Skeletal muscle satellite cell (primary cell): ENCODE results near the gene AP1S1. TPM values are rescaled to one million over a fixed set of nuclear protein-coding genes. Genes with fewer than 3 reads are reported as not detected.
"Not testable (repeated sequence)": the region's sequence is repeated elsewhere in the genome, so short reads cannot be mapped to it uniquely, and the experiment has no call there.

Experiments
- H3K27me3 ChIP-seq: 2 replicates; pipeline ENCODE4 v1.7.0; 2013; ENCODE audit warnings: low read length; ENCODE audit not compliant: control insufficient read depth, insufficient read depth
- H3K36me3 ChIP-seq: 2 replicates; pipeline ENCODE4 v1.7.0; 2013; ENCODE audit warnings: mild to moderate bottlenecking, control low read depth, low read length; ENCODE audit not compliant: insufficient read depth
- H3K4me1 ChIP-seq: 2 replicates; pipeline ENCODE4 v1.7.0; 2013; ENCODE audit warnings: low read length; ENCODE audit not compliant: control insufficient read depth, insufficient read depth
- H3K4me2 ChIP-seq: 2 replicates; pipeline ENCODE4 v1.7.0; 2013; ENCODE audit warnings: mild to moderate bottlenecking, low read length
- H3K4me3 ChIP-seq: 2 replicates; pipeline ENCODE4 v1.7.0; 2013; ENCODE audit warnings: low read length
- H3K9ac ChIP-seq: 2 replicates; pipeline ENCODE4 v1.7.0; 2013; ENCODE audit warnings: mild to moderate bottlenecking, low read depth, low read length, moderate library complexity
- H3K9me3 ChIP-seq: replicated peaks from 2 replicates; pipeline ENCODE4 v1.7.0; 2013; ENCODE audit warnings: mild to moderate bottlenecking, control low read depth, low read length
- total RNA-seq: library from RNA; depleted of rRNA; stranded (reverse); fragments of >200 nt; gene quantifications from 2 replicates; pipeline ENCODE4 v1.2.3, GENCODE V29; 2012; rRNA removed

Gene AP1S1
- total RNA-seq, result 160 and 168 TPM in 2 replicates

DNA sequence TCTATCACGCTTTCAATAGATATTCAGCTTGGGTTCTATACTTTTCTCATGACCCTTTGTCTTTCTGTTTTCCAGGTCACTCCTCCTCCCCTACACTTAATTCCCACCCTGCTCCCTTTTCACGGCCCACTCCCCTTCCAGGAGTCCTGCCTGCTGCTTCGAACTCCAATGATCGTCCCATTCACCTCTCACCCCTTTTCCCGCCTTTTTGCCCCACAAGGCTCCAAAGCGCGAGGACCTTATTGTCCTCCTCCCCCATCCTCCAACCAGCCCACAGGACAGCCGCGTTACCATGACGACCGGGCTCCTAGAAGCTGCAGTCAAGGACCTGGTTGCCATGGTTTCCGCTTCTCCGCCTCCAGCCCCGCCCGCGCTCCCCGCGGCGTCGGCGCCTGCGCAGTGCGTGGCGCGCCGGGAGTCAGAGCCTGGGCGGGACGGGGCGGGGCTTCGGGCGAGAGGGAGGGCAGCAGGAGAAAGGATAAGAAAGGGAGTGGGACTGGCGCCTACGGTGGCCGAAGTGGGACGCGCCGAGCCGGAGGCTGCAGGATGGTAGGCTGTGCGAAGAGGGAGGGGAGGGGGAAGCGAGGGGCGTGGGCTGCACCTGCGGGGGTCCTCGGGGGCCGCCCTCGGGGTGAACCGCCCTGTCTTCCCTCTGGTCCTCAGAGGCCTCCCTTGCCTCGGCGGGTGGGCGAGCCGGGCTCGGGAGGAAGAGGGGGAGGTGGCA, at the start of gene AP1S1:
Gene AP1S1 (plus strand): TSS at position 508 of the 724 bp plus-strand sequence. CDS start 39 bp downstream, at position 547.
- H3K9me3 ChIP-seq, result no peaks in the 10 kb centered on the region
- no peaks in the 10 kb centered on the region for H3K27me3 ChIP-seq
- H3K4me2 ChIP-seq, result peak within 1 kb of the TSS; percentile 96
- H3K4me1 ChIP-seq, result peaks cover 11% of the 10 kb centered on the region
- H3K4me3 ChIP-seq, result peak within 1 kb of the TSS; percentile 90
- peaks cover 30% of the 10 kb centered on the region for H3K36me3 ChIP-seq
- peak within 1 kb of the TSS; percentile 93 for H3K9ac ChIP-seq

DNA sequence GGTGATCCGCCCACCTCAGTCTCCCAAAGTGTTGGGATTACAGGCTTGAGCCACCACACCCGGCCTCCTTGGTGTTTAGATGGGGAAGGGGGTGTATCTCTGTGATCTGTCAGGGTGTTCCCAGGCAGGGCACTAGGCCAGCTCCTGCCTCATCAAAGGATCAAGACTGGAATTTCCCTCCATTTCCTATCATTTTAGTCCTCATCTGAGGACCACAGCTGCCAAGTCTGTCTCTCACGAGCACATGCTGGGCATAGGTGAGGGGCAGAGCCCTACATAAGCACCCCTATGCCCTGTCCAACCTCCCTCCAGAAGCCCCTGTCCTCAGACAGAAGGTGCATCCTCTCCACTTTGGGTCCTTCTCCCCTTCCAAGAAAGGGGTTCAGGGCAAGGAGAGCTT, 49.5 kb upstream of the AP1S1 start:
- Histone ChIP-seq H3K9me3 (no peaks in the 10 kb centered on the region), H3K9ac (no peak overlapping the region), H3K27me3 (no peaks in the 10 kb centered on the region), H3K4me1 (peaks cover 70% of the 10 kb centered on the region), H3K4me2 (no peak overlapping the region), H3K4me3 (no peak overlapping the region), H3K36me3 (no peaks in the 10 kb centered on the region)

DNA sequence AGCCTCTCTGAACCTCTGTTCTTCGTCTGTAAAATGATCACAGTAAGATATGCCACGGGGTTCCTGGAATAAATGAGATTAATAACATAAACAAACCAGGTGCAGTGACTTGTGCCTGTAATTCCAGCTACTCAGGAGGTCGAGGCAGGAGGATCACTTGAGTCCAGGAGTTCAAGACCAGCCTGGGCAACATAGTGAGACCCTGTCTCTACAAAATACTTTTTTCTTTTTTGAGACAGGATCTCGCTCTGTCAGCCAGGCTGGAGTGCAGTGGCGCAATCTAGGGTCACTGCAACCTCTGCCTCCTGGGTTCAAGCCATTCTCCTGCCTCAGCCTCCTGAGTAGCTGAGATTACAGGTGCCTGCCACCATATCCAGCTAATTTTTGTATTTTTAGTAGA, 49.0 kb upstream of the AP1S1 start:
- H3K4me1 ChIP-seq, result peaks cover 68% of the 10 kb centered on the region
- not testable (repeated sequence) for H3K36me3 ChIP-seq, H3K9me3 ChIP-seq, H3K4me2 ChIP-seq, H3K4me3 ChIP-seq, H3K27me3 ChIP-seq, H3K9ac ChIP-seq

DNA sequence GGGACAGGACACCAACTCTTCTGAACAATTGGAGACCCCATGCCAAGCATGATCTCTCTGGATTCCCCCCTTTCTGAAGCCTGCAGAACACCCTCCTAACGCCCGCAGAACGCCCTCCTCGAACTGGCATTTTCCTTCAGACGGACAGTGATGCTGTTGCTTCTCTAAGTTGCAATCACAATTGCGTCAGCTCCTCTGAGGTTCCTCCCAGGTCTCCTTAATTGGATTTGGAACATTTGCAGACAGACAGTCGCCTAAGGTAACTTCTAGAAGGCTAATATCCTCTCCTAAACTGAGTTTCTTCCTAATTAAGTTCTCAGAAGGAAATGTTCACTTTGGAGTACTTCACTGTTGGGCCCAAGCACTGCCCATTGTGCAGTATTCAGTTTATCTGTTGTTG, 47.9 kb upstream of the AP1S1 start:
- no peak overlapping the region for H3K9ac ChIP-seq

DNA sequence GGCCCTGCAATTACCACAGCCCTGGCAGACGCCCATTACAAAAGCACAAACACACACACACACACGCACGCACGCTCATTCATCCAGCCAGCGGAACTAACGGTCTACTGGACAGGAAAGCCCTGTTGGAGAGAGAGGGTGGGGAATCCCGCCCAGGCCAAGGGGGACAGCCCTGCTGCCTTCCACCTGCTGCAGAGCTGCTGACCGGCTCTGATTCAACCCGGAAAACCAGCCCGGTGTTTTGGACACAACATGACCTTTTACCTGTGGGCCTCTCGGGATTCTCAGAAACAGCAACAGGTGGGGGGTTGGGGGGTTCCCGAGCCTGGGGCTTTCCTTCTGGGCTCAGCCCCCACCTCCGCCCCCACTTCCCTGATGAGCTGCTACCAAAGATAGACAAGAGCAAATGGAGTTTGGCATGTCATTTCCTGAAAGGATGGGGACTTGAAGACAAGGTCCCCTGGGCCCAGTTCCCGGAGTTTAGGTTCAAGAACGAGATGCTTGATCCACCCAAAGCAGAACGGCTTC, 45.9 kb upstream of the AP1S1 start:
- H3K9ac ChIP-seq, result peak overlapping the region; percentile 70
- H3K36me3 ChIP-seq, result no peaks in the 10 kb centered on the region
- H3K4me3 ChIP-seq, result peak overlapping the region; percentile 7
- H3K27me3 ChIP-seq, result no peaks in the 10 kb centered on the region
- H3K4me2 ChIP-seq, result peak overlapping the region; percentile 28
- peaks cover 64% of the 10 kb centered on the region for H3K4me1 ChIP-seq
- H3K9me3 ChIP-seq, result no peaks in the 10 kb centered on the region

More for the DNA sequence above, 47.9 kb upstream of the AP1S1 start:
- no peaks in the 10 kb centered on the region for H3K9me3 ChIP-seq
- H3K4me2 ChIP-seq, result no peak overlapping the region
- no peak overlapping the region for H3K4me3 ChIP-seq
- no peaks in the 10 kb centered on the region for H3K27me3 ChIP-seq
- peaks cover 61% of the 10 kb centered on the region for H3K4me1 ChIP-seq
- no peaks in the 10 kb centered on the region for H3K36me3 ChIP-seq

DNA sequence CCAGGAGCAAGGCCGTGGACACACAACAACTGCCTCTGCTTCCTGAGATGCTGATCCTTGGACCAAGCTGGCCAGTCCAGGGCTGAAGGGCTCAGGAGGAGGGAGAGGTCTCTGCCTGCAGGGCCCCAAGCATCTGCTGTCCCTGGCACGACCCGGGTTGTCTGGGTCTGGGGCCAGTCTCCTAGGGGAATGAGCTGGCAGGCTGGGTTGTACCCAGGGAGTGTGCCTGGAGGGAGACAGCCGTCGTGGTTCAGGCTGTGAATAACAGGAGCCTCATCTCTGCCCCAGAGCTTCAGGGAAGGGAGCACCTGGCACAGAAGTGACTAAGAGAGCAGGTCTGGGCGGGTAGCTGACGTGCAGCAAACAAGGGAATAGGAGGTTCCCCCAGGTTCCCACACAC, 45.3 kb upstream of the AP1S1 start:
- Histone ChIP-seq H3K4me1 (peaks cover 62% of the 10 kb centered on the region), H3K36me3 (no peaks in the 10 kb centered on the region), H3K4me3 (peak overlapping the region; percentile 7), H3K9ac (peak overlapping the region; percentile 70), H3K9me3 (no peaks in the 10 kb centered on the region), H3K4me2 (peak overlapping the region; percentile 28), H3K27me3 (no peaks in the 10 kb centered on the region)

DNA sequence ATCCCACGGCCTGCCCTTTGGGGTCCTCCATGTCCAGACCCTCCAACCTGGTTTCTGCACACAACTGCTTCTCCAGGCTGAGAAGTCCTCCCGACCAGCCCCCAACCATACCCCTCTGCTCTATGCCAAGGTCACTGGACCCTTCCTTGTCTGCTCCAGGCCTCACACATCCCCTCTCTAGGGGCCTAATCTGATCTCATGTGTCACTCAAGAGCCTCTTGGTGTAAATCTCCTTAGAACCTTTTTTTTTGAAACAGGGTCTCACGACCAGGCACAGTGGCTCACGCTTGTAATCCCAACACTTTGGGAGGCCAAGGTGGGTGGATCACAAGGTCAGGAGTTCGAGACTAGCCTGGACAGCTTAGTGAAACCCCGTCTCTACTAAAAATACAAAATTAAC, 44.9 kb upstream of the AP1S1 start:
- Histone ChIP-seq H3K9ac (peak overlapping the region; percentile 70), H3K4me2 (peak overlapping the region; percentile 28), H3K27me3 (no peaks in the 10 kb centered on the region), H3K4me3 (no peak overlapping the region), H3K4me1 (peaks cover 62% of the 10 kb centered on the region), H3K36me3 (no peaks in the 10 kb centered on the region), H3K9me3 (no peaks in the 10 kb centered on the region)

DNA sequence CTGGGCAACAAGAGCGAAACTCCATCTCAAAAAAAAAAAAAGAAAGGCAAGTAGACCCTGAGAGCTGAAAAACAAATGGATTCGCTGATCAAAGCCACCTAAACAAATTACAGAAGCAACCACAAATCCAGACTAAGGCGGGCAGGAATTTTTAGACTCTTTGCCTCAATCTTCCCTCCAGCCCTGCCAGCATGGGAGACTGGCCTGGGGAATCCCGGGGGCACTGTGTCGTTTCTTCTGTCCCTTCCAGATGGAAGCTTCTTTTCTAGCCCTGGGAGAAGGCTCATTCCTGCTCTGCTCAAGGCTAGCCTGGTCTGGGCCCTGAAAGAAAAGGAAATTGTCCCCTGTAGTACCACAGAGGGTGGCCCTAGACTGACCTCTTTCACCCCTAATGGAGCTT, 43.0 kb upstream of the AP1S1 start:
- no peak overlapping the region for H3K4me3 ChIP-seq
- H3K9ac ChIP-seq, result peak overlapping the region; percentile 82

DNA sequence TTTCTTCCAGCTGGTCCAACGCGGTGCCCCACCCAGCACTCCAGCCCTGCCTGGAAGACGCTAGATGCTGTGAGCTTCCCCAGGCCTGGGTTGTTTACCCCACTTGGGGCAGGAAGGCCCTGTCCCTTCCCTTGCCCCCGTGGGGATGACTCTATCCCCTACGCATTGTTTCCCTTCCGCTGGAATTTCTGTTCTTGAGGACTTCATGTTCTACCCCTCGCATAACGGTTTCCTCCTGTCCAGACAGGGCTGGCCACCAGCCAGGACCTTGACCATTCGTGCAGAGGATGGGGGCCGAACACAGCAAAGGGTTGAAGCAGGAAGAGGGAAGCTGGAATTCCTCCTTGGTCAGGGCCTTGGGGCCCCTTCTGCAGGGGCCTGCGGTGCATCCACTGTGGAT, 42.0 kb upstream of the AP1S1 start:
- Histone ChIP-seq H3K27me3 (no peaks in the 10 kb centered on the region), H3K4me1 (peaks cover 67% of the 10 kb centered on the region), H3K9ac (peak overlapping the region; percentile 82), H3K4me2 (peak overlapping the region; percentile 26), H3K36me3 (no peaks in the 10 kb centered on the region), H3K9me3 (no peaks in the 10 kb centered on the region), H3K4me3 (no peak overlapping the region)

More for the DNA sequence above, 43.0 kb upstream of the AP1S1 start:
- no peak overlapping the region for H3K4me2 ChIP-seq
- no peaks in the 10 kb centered on the region for H3K36me3 ChIP-seq
- peaks cover 58% of the 10 kb centered on the region for H3K4me1 ChIP-seq
- no peaks in the 10 kb centered on the region for H3K27me3 ChIP-seq
- H3K9me3 ChIP-seq, result no peaks in the 10 kb centered on the region

DNA sequence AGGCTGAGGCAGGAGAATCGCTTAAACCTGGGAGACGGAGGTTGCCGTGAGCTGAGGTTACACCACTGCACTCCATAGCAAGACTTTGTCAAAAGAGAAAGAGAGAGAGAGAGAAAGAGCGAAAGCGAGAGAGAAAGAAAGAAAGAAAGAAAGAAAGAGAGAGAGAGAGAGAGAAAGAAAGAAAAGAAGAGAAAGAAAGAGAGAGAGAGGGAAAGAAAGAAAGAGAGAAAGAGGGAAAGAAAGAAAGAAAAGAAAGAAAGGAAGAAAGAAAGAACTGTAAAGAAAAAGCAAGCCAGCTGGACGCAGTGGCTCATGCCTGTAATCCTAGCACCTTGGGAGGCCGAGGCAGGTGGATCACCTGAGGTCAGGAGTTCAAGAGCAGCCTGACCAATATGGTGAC, 41.1 kb upstream of the AP1S1 start:
- peaks cover 68% of the 10 kb centered on the region for H3K4me1 ChIP-seq
- peak overlapping the region; percentile 82 for H3K9ac ChIP-seq
- not testable (repeated sequence) for H3K27me3 ChIP-seq, H3K36me3 ChIP-seq, H3K4me3 ChIP-seq, H3K4me2 ChIP-seq, H3K9me3 ChIP-seq

DNA sequence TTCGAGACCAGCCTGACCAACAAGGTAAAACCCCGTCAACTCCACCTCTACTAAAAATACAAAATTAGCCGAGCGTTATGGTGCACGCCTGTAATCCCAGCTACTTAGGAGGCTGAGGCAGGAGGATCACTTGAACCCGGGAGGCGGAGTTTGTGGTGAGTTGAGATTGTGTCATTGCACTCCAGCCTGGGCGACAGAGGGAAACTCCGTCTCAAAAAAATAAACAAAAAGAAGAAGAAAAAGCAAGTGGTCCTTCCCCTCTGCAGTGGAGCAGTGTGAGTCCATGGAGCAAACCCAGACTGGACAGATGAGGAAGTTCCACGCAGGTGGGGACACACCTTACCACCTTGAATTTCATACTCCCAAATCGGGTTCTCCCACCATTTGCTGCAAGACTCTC, 40.4 kb upstream of the AP1S1 start:
- peak overlapping the region; percentile 83 for H3K9ac ChIP-seq
- peaks cover 68% of the 10 kb centered on the region for H3K4me1 ChIP-seq
- peak overlapping the region; percentile 62 for H3K4me2 ChIP-seq
- no peaks in the 10 kb centered on the region for H3K27me3 ChIP-seq
- H3K9me3 ChIP-seq, result no peaks in the 10 kb centered on the region
- peak overlapping the region; percentile 44 for H3K4me3 ChIP-seq
- no peaks in the 10 kb centered on the region for H3K36me3 ChIP-seq

DNA sequence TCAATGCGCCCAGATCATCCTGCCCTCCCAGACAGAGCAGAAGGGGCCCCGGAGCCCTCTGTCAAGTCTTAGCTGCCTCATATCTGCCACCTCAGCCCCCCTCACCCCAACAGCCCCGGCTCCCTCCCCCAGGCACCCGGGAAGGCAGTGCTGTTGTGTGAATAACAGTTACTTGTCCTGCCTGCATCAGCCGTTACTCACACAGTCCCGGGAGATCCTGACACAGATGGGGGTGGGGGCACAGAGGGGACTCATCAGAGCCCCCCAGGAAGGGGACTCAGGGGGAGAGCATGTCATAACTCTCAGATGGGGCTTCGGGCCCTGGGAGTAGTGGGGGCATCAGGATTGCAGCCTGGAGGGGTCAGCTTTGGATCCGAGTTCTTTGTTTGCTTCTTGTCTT, 39.8 kb upstream of the AP1S1 start:
- Histone ChIP-seq H3K9ac (peak overlapping the region; percentile 83), H3K27me3 (no peaks in the 10 kb centered on the region), H3K4me3 (peak overlapping the region; percentile 44), H3K4me1 (peaks cover 68% of the 10 kb centered on the region), H3K9me3 (no peaks in the 10 kb centered on the region), H3K36me3 (no peaks in the 10 kb centered on the region), H3K4me2 (peak overlapping the region; percentile 62)
